ENCODE data around the gene NDUFB8.

Gene NDUFB8

GRCh38 chr10:100507357-100507732 lies 22.3 kb downstream of the NDUFB8 start:
- DNase-seq (ENCODE audit: low read depth), result no peak

DNA sequence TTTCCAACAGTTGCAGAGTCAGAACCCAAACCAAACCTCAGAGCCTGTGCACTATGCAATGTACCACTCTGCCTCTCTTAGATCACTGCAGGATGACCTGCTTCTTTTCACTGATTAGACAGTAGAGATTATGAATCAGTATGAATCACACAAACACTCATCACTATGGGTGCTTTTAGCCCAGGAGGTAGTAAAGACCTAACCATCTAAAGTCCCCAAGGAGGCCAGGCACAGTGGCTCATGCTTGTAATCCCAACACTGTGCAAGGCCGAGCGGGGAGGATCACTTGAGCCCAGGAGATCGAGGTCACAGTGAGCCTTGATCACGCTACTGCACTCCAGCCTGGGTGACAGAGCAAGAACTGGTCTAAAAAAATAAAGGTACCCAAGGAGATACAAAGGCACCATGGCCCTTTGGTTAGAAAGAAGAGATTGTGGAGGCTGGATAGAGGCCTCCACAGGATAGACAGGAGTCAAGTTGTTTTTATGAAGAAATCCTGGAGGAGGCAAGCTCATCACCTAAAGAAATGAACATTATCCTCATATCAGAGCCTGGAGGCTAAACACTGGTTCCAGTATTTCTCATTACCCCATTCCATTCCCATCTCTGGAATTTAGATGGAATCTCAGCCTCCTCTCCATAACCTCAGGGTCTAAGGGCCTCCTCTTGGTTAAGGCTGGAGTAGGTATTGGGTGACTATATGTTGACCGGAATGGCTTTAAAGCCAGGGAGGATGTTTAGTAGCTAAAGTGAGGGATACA lies 22.9 kb downstream of the NDUFB8 start:
- peak; percentile 88 for DNase-seq (ENCODE audit: low read depth)

- DNase-seq (ENCODE audit: low read depth), result no peak
Observed at GRCh38 chr10:100505164-100505563, 24.5 kb downstream of the NDUFB8 start.

DNA sequence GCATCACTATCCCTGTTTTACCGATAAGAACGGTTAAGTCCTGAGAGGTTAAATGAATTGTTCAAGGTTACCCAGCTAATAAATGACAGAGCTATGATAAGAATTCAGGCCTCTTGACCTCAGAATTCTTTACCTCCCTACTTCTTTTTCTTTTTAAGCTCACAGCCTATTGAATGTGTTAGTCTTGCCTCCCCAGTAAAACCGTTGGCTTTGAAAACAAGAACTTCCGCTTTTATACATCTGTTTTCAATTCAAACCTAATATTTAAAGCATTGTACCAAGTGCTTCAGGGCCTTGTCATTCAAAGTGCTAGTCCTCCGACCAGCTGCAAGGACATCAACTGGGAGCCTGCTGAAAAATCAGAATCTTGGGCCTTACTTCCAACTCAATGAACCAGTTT lies 25.6 kb downstream of the NDUFB8 start:
- DNase-seq (ENCODE audit: low read depth), result peak; percentile 90

- peak; percentile 41 for DNase-seq (ENCODE audit: low read depth)
Observed at GRCh38 chr10:100502926-100503494, 26.7 kb downstream of the NDUFB8 start.

- DNase-seq (ENCODE audit: low read depth), result peak; percentile 36
Observed at GRCh38 chr10:100501423-100501822, 28.2 kb downstream of the NDUFB8 start.

- no peak for DNase-seq (ENCODE audit: low read depth)
Observed at GRCh38 chr10:100498059-100498458, 31.6 kb downstream of the NDUFB8 start.

GRCh38 chr10:100496567-100496966 lies 33.1 kb downstream of the NDUFB8 start:
- no peak for DNase-seq (ENCODE audit: low read depth)

DNA sequence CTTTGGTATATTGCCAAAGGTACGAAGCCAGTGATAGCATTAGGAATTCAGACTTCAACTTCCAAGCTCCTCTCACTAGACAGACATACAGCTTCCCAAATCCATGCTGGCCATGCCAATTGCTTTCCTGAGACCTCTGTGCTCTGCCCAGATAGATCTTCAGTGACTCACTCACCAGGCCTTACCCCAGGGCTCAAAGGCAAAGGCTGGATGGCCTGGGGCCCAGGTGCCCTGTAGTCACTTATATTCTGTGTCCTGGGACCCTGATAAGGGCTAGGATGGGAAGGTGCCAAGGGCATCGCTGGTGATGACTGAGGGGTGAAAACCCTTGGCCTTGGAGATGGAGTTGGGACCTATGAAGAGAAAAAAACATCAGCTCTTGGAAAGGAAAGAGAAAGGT lies 39.1 kb downstream of the NDUFB8 start:
- DNase-seq (ENCODE audit: low read depth), result no peak

DNA sequence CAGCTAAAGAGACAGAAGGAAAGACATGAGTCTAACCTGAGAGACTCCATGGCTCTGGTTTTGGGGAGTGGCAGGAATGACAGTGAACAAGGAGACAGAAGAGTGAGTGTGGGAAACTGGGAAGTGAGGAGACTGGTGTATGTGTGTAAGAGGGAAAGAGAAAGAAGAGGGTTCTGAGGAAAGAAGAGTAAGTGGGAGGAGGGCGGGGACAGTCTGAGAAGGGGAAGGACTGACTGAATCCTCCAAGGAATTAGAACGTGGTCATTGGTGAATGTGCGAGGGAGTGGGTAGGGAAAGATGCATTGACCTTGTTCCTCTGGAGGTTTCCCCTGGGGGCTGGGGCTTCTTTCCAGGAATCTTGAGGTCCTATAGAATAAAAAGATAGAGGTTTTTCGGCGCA lies 40.3 kb downstream of the NDUFB8 start:
- DNase-seq (ENCODE audit: low read depth), result no peak

DNA sequence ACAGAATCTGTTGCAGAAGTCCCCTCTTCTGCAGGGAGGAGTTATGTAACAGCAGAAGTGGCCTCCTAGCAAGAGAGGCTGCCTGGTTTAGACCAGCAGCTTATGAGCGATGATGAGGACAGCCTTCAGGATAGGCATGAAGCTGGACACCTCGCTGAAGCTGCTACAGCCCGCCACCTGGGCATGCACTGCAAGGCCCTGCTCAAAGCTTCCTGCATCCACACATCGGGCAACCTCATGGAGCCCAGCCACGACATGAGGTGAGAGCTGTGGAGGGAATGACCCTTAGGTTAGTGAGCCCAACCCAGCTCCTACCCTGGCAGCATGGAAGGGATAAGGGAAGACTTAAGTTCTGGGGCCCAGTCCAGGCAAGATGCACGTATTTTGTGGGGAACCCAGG lies 42.1 kb downstream of the NDUFB8 start:
- DNase-seq (ENCODE audit: low read depth), result no peak

DNA sequence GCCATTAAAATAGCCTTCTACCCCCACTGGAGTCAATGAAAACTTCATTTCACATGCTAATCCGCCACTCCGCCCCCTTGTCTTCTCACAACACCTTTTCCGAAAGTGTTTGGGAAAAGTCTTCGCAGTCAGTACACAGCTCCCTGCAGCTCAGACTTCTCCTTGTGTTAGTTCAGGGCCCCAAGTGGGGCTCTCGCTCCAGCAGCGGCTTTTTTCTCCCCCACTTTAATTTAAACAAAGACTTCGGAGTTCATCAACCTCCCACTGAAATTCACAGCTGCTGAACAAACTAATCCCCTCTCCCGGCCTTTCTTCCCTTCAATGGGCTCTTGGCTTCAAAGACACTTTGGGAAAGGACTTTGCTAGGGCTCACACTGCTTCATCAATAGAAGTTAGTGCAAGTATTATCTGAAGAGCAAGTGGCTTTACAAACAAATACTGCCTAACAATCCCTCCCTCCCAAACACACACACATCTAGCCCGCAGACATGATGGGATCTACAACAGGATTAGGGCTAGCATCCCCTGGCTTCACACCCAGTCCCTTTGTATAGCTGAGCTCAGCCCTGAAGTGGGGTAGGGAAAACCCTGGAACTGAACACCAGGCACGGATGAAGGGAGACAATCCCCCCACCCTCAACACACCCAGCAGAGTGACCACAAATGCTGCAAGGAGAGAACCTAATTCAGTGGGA lies 43.7 kb downstream of the NDUFB8 start:
- DNase-seq (ENCODE audit: low read depth), result no peak

GRCh38 chr10:100485366-100485765 lies 44.3 kb downstream of the NDUFB8 start:
- DNase-seq (ENCODE audit: low read depth), result peak; percentile 29

- DNase-seq (ENCODE audit: low read depth), result no peak
Observed at GRCh38 chr10:100483876-100484666, 45.6 kb downstream of the NDUFB8 start.

DNA sequence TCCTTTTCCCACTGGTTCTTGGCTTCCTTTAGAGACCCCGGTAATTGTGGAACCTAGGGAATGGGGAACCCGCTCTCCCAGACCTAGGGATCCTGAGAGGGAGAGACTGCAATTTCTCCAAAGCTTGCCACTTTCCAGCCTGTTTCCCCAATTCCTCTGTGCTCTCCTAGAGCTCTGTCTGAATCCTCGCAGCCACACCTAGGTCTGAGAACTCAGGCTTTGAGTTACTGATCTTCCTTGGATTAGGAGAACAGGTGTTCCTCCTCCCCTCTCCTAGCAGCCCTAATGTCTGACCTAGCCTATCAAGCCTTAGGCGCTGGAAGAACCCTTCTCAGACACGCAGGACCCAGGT lies 46.9 kb downstream of the NDUFB8 start:
- no peak for DNase-seq (ENCODE audit: low read depth)

- peak; percentile 76 for DNase-seq (ENCODE audit: low read depth)
Observed at GRCh38 chr10:100482181-100482833, 47.4 kb downstream of the NDUFB8 start.

DNA sequence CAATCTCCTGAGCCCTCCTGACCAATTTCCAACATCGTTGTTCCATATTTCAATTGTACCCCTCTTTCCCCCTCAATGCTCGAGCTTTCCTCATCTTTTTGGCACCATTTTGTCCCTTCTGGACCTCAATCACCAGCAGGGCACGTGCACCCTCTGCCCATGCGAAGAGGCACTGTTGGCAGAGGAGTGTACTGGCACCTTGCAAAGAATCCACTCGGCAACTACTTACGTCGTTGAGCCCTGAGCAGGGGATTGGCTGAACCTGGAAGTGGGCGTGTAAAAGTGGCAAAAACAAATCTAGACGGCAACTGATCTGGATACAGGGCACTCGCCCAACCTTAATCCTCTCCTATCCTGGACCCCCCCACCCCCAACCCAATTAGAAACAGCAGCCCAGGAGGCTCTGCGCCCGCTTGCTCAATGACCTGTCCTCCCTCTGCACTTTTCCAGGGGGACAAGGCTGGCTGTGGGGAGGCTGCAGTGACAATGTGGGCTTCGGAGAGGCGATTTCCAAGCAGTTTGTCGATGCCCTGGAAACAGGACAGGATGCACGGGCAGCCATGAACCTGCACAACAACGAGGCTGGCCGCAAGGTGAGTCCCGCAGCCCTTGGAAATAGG lies 48.1 kb downstream of the NDUFB8 start:
- peak; percentile 86 for DNase-seq (ENCODE audit: low read depth)

GRCh38 chr10:100480002-100480401 lies 49.7 kb downstream of the NDUFB8 start:
- no peak for DNase-seq (ENCODE audit: low read depth)

DNA sequence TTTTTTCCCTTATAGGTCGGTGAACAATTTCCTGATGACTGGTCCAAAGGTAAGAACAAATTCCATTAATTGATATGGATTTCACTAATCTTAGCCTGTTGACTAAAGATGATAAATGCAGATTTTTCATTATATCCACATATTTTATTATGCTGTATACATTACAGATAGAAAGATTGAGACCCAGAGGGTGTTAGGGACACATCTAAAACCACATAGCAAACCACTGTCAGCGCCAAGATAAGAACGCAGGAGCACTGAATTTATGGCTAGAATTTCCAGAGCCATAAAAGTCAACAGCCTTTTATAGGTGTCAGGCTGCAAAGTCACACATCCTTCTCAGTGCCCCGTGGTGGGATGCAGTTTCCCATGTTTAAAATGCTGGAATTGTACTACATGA lies 50.6 kb downstream of the NDUFB8 start:
- DNase-seq (ENCODE audit: low read depth), result no peak

DNA sequence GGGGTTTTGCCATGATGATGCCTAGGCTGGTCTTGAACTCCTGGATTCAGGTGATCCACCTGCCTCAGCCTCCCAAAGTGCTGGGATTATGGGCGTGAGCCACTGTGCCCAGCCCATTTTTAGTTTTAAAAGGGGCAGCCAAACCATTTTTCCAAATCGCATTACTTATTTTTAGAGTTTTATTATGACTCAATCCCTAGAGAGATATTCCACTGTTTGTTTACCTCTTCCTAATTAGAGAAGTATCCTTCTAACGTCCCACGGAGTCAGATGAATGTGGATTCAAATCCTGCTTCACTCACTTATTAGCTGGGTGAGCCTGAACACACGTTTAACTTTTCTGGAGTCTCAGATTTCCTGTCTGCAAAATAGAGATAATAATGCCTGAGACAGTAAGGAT lies 51.7 kb downstream of the NDUFB8 start:
- peak; percentile 18 for DNase-seq (ENCODE audit: low read depth)

All from EH (cell line).